Measurements from ENCODE around the gene PTAFR. TPM values are rescaled to one million over a fixed set of nuclear protein-coding genes. Genes with fewer than 3 reads are reported as not detected.

Gene PTAFR
- polyA plus RNA-seq, 1 donor = 2.7 TPM

GRCh38 chr1:28118640-28119307 lies 57.7 kb downstream of the PTAFR start:
- Histone ChIP-seq H3K9me3 (ENCODE audit: control insufficient read depth, low read depth, low read length) (no peaks in the 10 kb centered on the region), H3K27ac (ENCODE audit: low read length) (no peak overlapping the region), H3K4me1 (ENCODE audit: control insufficient read depth, insufficient read depth, low read length) (no peaks in the 10 kb centered on the region), H3K4me3 (ENCODE audit: low read length) (no peak overlapping the region), H3K27me3 (ENCODE audit: control insufficient read depth, insufficient read depth, low read length) (no peaks in the 10 kb centered on the region), H3K36me3 (ENCODE audit: control insufficient read depth, insufficient read depth, low read length) (no peaks in the 10 kb centered on the region)
- no peak for DNase-seq
- WGBS (ENCODE audit: insufficient coverage, low lambda C conversion rate) = no CpG with 5 or more reads among the region's 5 CpGs

GRCh38 chr1:28115267-28115666 lies 61.2 kb downstream of the PTAFR start:
- Histone ChIP-seq H3K27ac (ENCODE audit: low read length) (no peak overlapping the region), H3K9me3 (ENCODE audit: control insufficient read depth, low read depth, low read length) (no peaks in the 10 kb centered on the region), H3K4me1 (ENCODE audit: control insufficient read depth, insufficient read depth, low read length) (peaks cover 4% of the 10 kb centered on the region), H3K36me3 (ENCODE audit: control insufficient read depth, insufficient read depth, low read length) (no peaks in the 10 kb centered on the region), H3K4me3 (ENCODE audit: low read length) (no peak overlapping the region), H3K27me3 (ENCODE audit: control insufficient read depth, insufficient read depth, low read length) (no peaks in the 10 kb centered on the region)
- WGBS (ENCODE audit: insufficient coverage, low lambda C conversion rate) = 33% methylated on average over 1 of the region's 4 CpGs
- no peak for DNase-seq

- H3K27ac ChIP-seq (ENCODE audit: low read length) = no peak overlapping the region
- peaks cover 4% of the 10 kb centered on the region for H3K4me1 ChIP-seq (ENCODE audit: control insufficient read depth, insufficient read depth, low read length)
- H3K9me3 ChIP-seq (ENCODE audit: control insufficient read depth, low read depth, low read length) = no peaks in the 10 kb centered on the region
- no CpG with 5 or more reads among the region's 2 CpGs for WGBS (ENCODE audit: insufficient coverage, low lambda C conversion rate)
- no peaks in the 10 kb centered on the region for H3K27me3 ChIP-seq (ENCODE audit: control insufficient read depth, insufficient read depth, low read length)
- no peak for DNase-seq
- H3K36me3 ChIP-seq (ENCODE audit: control insufficient read depth, insufficient read depth, low read length) = no peaks in the 10 kb centered on the region
- no peak overlapping the region for H3K4me3 ChIP-seq (ENCODE audit: low read length)
Measured at GRCh38 chr1:28114844-28115243, 61.6 kb downstream of the PTAFR start.

GRCh38 chr1:28113242-28113572 lies 63.3 kb downstream of the PTAFR start:
- Histone ChIP-seq H3K4me1 (ENCODE audit: control insufficient read depth, insufficient read depth, low read length) (peaks cover 4% of the 10 kb centered on the region), H3K36me3 (ENCODE audit: control insufficient read depth, insufficient read depth, low read length) (no peaks in the 10 kb centered on the region), H3K4me3 (ENCODE audit: low read length) (no peak overlapping the region), H3K27ac (ENCODE audit: low read length) (no peak overlapping the region), H3K27me3 (ENCODE audit: control insufficient read depth, insufficient read depth, low read length) (no peaks in the 10 kb centered on the region), H3K9me3 (ENCODE audit: control insufficient read depth, low read depth, low read length) (no peaks in the 10 kb centered on the region)
- WGBS (ENCODE audit: insufficient coverage, low lambda C conversion rate) = no CpG with 5 or more reads among the region's 3 CpGs
- DNase-seq = no peak

- Histone ChIP-seq H3K4me1 (ENCODE audit: control insufficient read depth, insufficient read depth, low read length) (peaks cover 4% of the 10 kb centered on the region), H3K27me3 (ENCODE audit: control insufficient read depth, insufficient read depth, low read length) (no peaks in the 10 kb centered on the region), H3K36me3 (ENCODE audit: control insufficient read depth, insufficient read depth, low read length) (no peaks in the 10 kb centered on the region), H3K4me3 (ENCODE audit: low read length) (no peak overlapping the region), H3K27ac (ENCODE audit: low read length) (no peak overlapping the region), H3K9me3 (ENCODE audit: control insufficient read depth, low read depth, low read length) (no peaks in the 10 kb centered on the region)
- DNase-seq = no peak
- WGBS (ENCODE audit: insufficient coverage, low lambda C conversion rate) = no CpG with 5 or more reads among the region's 5 CpGs
Measured at GRCh38 chr1:28112388-28113241, 63.9 kb downstream of the PTAFR start.

- Histone ChIP-seq H3K4me1 (ENCODE audit: control insufficient read depth, insufficient read depth, low read length) (peaks cover 4% of the 10 kb centered on the region), H3K27ac (ENCODE audit: low read length) (no peak overlapping the region), H3K4me3 (ENCODE audit: low read length) (no peak overlapping the region), H3K27me3 (ENCODE audit: control insufficient read depth, insufficient read depth, low read length) (no peaks in the 10 kb centered on the region), H3K36me3 (ENCODE audit: control insufficient read depth, insufficient read depth, low read length) (no peaks in the 10 kb centered on the region), H3K9me3 (ENCODE audit: control insufficient read depth, low read depth, low read length) (no peaks in the 10 kb centered on the region)
- peak in 1 of 2 donors; percentile 69 for DNase-seq
- WGBS (ENCODE audit: insufficient coverage, low lambda C conversion rate) = no CpG with 5 or more reads among the region's 2 CpGs
Measured at GRCh38 chr1:28111157-28111556, 65.3 kb downstream of the PTAFR start.

GRCh38 chr1:28110555-28110954 lies 65.9 kb downstream of the PTAFR start:
- H3K27ac ChIP-seq (ENCODE audit: low read length) = no peak overlapping the region
- H3K36me3 ChIP-seq (ENCODE audit: control insufficient read depth, insufficient read depth, low read length) = no peaks in the 10 kb centered on the region
- no peak for DNase-seq
- WGBS (ENCODE audit: insufficient coverage, low lambda C conversion rate) = 80% methylated on average over 1 of the region's 1 CpG
- H3K4me3 ChIP-seq (ENCODE audit: low read length) = no peak overlapping the region
- H3K4me1 ChIP-seq (ENCODE audit: control insufficient read depth, insufficient read depth, low read length) = peaks cover 4% of the 10 kb centered on the region
- H3K9me3 ChIP-seq (ENCODE audit: control insufficient read depth, low read depth, low read length) = no peaks in the 10 kb centered on the region
- H3K27me3 ChIP-seq (ENCODE audit: control insufficient read depth, insufficient read depth, low read length) = no peaks in the 10 kb centered on the region

GRCh38 chr1:28109639-28110038 lies 66.9 kb downstream of the PTAFR start:
- H3K4me1 ChIP-seq (ENCODE audit: control insufficient read depth, insufficient read depth, low read length) = peaks cover 4% of the 10 kb centered on the region
- no peak overlapping the region for H3K27ac ChIP-seq (ENCODE audit: low read length)
- no peaks in the 10 kb centered on the region for H3K9me3 ChIP-seq (ENCODE audit: control insufficient read depth, low read depth, low read length)
- no peak overlapping the region for H3K4me3 ChIP-seq (ENCODE audit: low read length)
- H3K27me3 ChIP-seq (ENCODE audit: control insufficient read depth, insufficient read depth, low read length) = no peaks in the 10 kb centered on the region
- no CpG with 5 or more reads among the region's 3 CpGs for WGBS (ENCODE audit: insufficient coverage, low lambda C conversion rate)
- no peak for DNase-seq
- no peaks in the 10 kb centered on the region for H3K36me3 ChIP-seq (ENCODE audit: control insufficient read depth, insufficient read depth, low read length)

- no peak for DNase-seq
- no peaks in the 10 kb centered on the region for H3K9me3 ChIP-seq (ENCODE audit: control insufficient read depth, low read depth, low read length)
- no peaks in the 10 kb centered on the region for H3K36me3 ChIP-seq (ENCODE audit: control insufficient read depth, insufficient read depth, low read length)
- H3K4me3 ChIP-seq (ENCODE audit: low read length) = no peak overlapping the region
- no peaks in the 10 kb centered on the region for H3K27me3 ChIP-seq (ENCODE audit: control insufficient read depth, insufficient read depth, low read length)
- H3K27ac ChIP-seq (ENCODE audit: low read length) = no peak overlapping the region
- no CpG with 5 or more reads among the region's 2 CpGs for WGBS (ENCODE audit: insufficient coverage, low lambda C conversion rate)
- peaks cover 11% of the 10 kb centered on the region for H3K4me1 ChIP-seq (ENCODE audit: control insufficient read depth, insufficient read depth, low read length)
Measured at GRCh38 chr1:28108001-28108400, 68.5 kb downstream of the PTAFR start.

GRCh38 chr1:28104866-28105467 lies 71.5 kb downstream of the PTAFR start:
- Histone ChIP-seq H3K27me3 (ENCODE audit: control insufficient read depth, insufficient read depth, low read length) (no peaks in the 10 kb centered on the region), H3K4me3 (ENCODE audit: low read length) (peak overlapping the region; percentile 8), H3K27ac (ENCODE audit: low read length) (peak overlapping the region; percentile 11), H3K4me1 (ENCODE audit: control insufficient read depth, insufficient read depth, low read length) (peaks cover 7% of the 10 kb centered on the region), H3K9me3 (ENCODE audit: control insufficient read depth, low read depth, low read length) (no peaks in the 10 kb centered on the region), H3K36me3 (ENCODE audit: control insufficient read depth, insufficient read depth, low read length) (no peaks in the 10 kb centered on the region)
- 20% methylated on average over 1 of the region's 11 CpGs for WGBS (ENCODE audit: insufficient coverage, low lambda C conversion rate)
- peak; percentile 51 to 70 for DNase-seq

Measured in large intestine (tissue), 3 donors.